Measurements from ENCODE around the gene MYT1. TPM values are rescaled to one million over a fixed set of nuclear protein-coding genes. Genes with fewer than 3 reads are reported as not detected.

Gene MYT1
- polyA plus RNA-seq, 1 of the 3 experiments (the other 2 are of a cell fraction): 0.10 TPM

DNA sequence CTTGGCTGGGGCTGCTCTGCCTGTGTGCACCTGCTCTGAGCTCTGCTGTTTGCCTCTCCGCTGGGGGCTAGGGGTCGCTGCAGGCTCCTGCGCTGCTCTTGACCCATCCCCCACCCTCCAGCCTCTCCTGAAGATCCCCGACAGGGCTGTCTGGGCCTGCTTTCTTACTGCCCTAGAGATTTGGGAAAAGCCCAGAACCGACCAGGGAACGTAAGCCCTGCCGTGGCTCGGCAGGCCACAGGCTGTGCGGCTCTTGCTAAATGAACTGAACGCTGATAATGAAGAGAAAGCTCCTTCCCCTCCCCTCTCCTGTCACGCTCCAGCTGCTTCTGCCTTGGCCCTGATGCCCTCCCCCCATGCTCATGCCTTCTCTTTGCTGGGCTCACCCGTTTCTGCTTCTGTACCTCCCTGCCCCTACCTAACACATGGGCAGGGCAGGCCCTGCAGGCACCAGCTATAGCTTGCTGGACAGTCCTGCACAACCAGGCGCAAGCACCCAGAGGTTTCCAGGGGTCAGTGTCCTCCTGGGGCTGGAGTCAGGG lies 59.3 kb downstream of the MYT1 start:
- no peaks in the 10 kb centered on the region for H3K9me2 ChIP-seq
- H3K4me1 ChIP-seq (ENCODE audit: control insufficient read depth in 1 of 2, insufficient read depth in 2 of 2, low read depth in 1 of 2, low read length in 1 of 2): peaks cover 0 to 15% of the 10 kb centered on the region in 2 experiments; a peak in 2 of 4 replicates
- H3K36me3 ChIP-seq (replicated peaks in 1 of 2; ENCODE audit: control insufficient read depth in 1 of 2, insufficient read depth in 2 of 2, low read length in 1 of 2): no peaks in the 10 kb centered on the region
- no peaks in the 10 kb centered on the region for H3K9me3 ChIP-seq
- TF ChIP-seq GABPA (IDR thresholded peaks at IDR 0.05; ENCODE audit: low read depth): no peak
- TF ChIP-seq, protein P1, sequence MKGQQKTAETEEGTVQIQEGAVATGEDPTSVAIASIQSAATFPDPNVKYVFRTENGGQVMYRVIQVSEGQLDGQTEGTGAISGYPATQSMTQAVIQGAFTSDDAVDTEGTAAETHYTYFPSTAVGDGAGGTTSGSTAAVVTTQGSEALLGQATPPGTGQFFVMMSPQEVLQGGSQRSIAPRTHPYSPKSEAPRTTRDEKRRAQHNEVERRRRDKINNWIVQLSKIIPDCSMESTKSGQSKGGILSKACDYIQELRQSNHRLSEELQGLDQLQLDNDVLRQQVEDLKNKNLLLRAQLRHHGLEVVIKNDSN (IDR thresholded peaks at IDR 0.05; ENCODE audit: borderline replicate concordance, low read depth): no peak
- TF ChIP-seq RAD21 (IDR thresholded peaks at IDR 0.05; ENCODE audit: low read length): no peak
- no peak for TF ChIP-seq ELF1 (IDR thresholded peaks at IDR 0.05)
- TF ChIP-seq RFX5 (IDR thresholded peaks at IDR 0.05; ENCODE audit: low read length): no peak
- TF ChIP-seq SMC3 (IDR thresholded peaks at IDR 0.05; ENCODE audit: low read depth, low read length): no peak
- no peak for TF ChIP-seq TAF1 (IDR thresholded peaks at IDR 0.05; ENCODE audit: borderline replicate concordance, low read depth, low read length)
- TF ChIP-seq, protein P2, sequence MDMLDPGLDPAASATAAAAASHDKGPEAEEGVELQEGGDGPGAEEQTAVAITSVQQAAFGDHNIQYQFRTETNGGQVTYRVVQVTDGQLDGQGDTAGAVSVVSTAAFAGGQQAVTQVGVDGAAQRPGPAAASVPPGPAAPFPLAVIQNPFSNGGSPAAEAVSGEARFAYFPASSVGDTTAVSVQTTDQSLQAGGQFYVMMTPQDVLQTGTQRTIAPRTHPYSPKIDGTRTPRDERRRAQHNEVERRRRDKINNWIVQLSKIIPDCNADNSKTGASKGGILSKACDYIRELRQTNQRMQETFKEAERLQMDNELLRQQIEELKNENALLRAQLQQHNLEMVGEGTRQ (IDR thresholded peaks at IDR 0.05; ENCODE audit: borderline replicate concordance, low read depth, low read length): no peak
- TF ChIP-seq, protein P3, sequence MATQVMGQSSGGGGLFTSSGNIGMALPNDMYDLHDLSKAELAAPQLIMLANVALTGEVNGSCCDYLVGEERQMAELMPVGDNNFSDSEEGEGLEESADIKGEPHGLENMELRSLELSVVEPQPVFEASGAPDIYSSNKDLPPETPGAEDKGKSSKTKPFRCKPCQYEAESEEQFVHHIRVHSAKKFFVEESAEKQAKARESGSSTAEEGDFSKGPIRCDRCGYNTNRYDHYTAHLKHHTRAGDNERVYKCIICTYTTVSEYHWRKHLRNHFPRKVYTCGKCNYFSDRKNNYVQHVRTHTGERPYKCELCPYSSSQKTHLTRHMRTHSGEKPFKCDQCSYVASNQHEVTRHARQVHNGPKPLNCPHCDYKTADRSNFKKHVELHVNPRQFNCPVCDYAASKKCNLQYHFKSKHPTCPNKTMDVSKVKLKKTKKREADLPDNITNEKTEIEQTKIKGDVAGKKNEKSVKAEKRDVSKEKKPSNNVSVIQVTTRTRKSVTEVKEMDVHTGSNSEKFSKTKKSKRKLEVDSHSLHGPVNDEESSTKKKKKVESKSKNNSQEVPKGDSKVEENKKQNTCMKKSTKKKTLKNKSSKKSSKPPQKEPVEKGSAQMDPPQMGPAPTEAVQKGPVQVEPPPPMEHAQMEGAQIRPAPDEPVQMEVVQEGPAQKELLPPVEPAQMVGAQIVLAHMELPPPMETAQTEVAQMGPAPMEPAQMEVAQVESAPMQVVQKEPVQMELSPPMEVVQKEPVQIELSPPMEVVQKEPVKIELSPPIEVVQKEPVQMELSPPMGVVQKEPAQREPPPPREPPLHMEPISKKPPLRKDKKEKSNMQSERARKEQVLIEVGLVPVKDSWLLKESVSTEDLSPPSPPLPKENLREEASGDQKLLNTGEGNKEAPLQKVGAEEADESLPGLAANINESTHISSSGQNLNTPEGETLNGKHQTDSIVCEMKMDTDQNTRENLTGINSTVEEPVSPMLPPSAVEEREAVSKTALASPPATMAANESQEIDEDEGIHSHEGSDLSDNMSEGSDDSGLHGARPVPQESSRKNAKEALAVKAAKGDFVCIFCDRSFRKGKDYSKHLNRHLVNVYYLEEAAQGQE (IDR thresholded peaks at IDR 0.05; ENCODE audit: low read depth, low read length): no peak
- TF ChIP-seq POLR2AphosphoS5 (IDR thresholded peaks at IDR 0.05; ENCODE audit: low read depth, low read length): no peak
- TF ChIP-seq YY1 (IDR thresholded peaks at IDR 0.05; ENCODE audit: low read depth): no peak
- no peak for TF ChIP-seq EP300 (IDR thresholded peaks at IDR 0.05; ENCODE audit: borderline replicate concordance in 1 of 2, low read depth in 1 of 2, low read length in 1 of 2)
- TF ChIP-seq RCOR1 (IDR thresholded peaks at IDR 0.05; ENCODE audit: low read length): no peak
- TF ChIP-seq SIN3A (IDR thresholded peaks at IDR 0.05; ENCODE audit: borderline replicate concordance, low read depth, low read length): no peak
- no peak for TF ChIP-seq NRF1 (IDR thresholded peaks at IDR 0.05; ENCODE audit: low read depth, low read length)
- no peak for TF ChIP-seq CHD2 (IDR thresholded peaks at IDR 0.05; ENCODE audit: low read length, partially characterized antibody)
- no peak overlapping the region for H2AFZ ChIP-seq (ENCODE audit: low read depth)
- 72% methylated on average over 11 of the region's 13 CpGs for WGBS (ENCODE audit: low lambda C conversion rate)
- peak overlapping the region in 1 of 2 experiments; percentile 40; a peak in 1 of 4 replicates for H3K27ac ChIP-seq (ENCODE audit: low read depth in 2 of 2, low read length in 1 of 2)
- no peaks in the 10 kb centered on the region for H3K79me2 ChIP-seq (ENCODE audit: insufficient read depth)
- H3K4me2 ChIP-seq: peak overlapping the region; percentile 12; the same call in 1 of the 2 replicates
- no peaks in the 10 kb centered on the region for H3F3A ChIP-seq (replicated peaks; ENCODE audit: insufficient read depth)
- H3K27me3 ChIP-seq (ENCODE audit: insufficient read depth): no peaks in the 10 kb centered on the region; the same call in 1 of the 2 replicates
- H3K4me3 ChIP-seq (ENCODE audit: low read depth in 2 of 2, low read length in 1 of 2): no peak overlapping the region; a peak in 1 of 4 replicates
- H3K9ac ChIP-seq: no peak overlapping the region
- CTCF ChIA-PET: no interaction called here
- no peaks in the 10 kb centered on the region for H4K20me1 ChIP-seq (ENCODE audit: insufficient read depth)
- no peak for DNase-seq
- POLR2A ChIA-PET: no interaction called here
